HepG2 (cell line): Measurements from ENCODE around the gene CIB1. TPM values are rescaled to one million over a fixed set of nuclear protein-coding genes. Genes with fewer than 3 reads are reported as not detected.
A peak's percentile ranks its signal among the peaks of the same experiment; 100 is the strongest.

ENCODE experiments used
- ARID3A ChIP-seq: IDR thresholded peaks from 2 replicates; pipeline ENCODE4 v1.6.1; 2012; ENCODE audit warnings: low read depth, low read length, improper control_type of control experiment
- ATF3 ChIP-seq: sonication (generic); formaldehyde crosslinking; IDR thresholded peaks from 2 replicates; pipeline ENCODE4 v1.4.0; 2020; ENCODE audit warnings: missing genetic modification reagents
- DZIP1 ChIP-seq: sonication (generic); formaldehyde crosslinking; IDR thresholded peaks from 2 replicates; pipeline ENCODE4 v1.5.0; 2020; ENCODE audit warnings: mild to moderate bottlenecking, missing genetic modification reagents
- SAP130 ChIP-seq: IDR thresholded peaks from 2 replicates; pipeline ENCODE4 v1.6.1; 2016; ENCODE audit warnings: low read depth
- SRY ChIP-seq: sonication (generic); formaldehyde crosslinking; IDR thresholded peaks from 2 replicates; pipeline ENCODE4 v1.8.0; 2022; ENCODE audit warnings: mild to moderate bottlenecking, missing genetic modification reagents
- TCF12 ChIP-seq, 2 experiments: fragments of 450-650 bp in 1 of 2; sonication (generic) in 1 of 2; formaldehyde crosslinking in 1 of 2; IDR thresholded peaks; 2 replicates each; pipeline versions ENCODE4 v1.6.1 to v1.8.0; 2017 to 2022; ENCODE audit warnings: antibody characterized with exemption in 1 of 2, mild to moderate bottlenecking in 1 of 2, missing genetic modification reagents in 1 of 2, moderate library complexity in 1 of 2
- ZBTB43 ChIP-seq: sonication (generic); formaldehyde crosslinking; conservative IDR thresholded peaks from 2 replicates; pipeline ENCODE4 v1.4.0; 2020; ENCODE audit warnings: missing genetic modification reagents
- ZFP1 ChIP-seq: IDR thresholded peaks from 2 replicates; pipeline ENCODE4 v1.6.1; 2016
- ZNF333 ChIP-seq: sonication (generic); formaldehyde crosslinking; IDR thresholded peaks from 2 replicates; pipeline ENCODE4 v1.4.0; 2020; ENCODE audit warnings: mild to moderate bottlenecking, missing genetic modification reagents, borderline replicate concordance
- ZNF557 ChIP-seq: sonication (generic); formaldehyde crosslinking; IDR thresholded peaks from 2 replicates; pipeline ENCODE4 v1.4.0; 2020; ENCODE audit warnings: missing genetic modification reagents
- ZNF567 ChIP-seq: sonication (generic); formaldehyde crosslinking; IDR thresholded peaks from 2 replicates; pipeline ENCODE4 v1.8.1; 2023; ENCODE audit warnings: mild to moderate bottlenecking, missing genetic modification reagents, borderline replicate concordance
- ZNF609 ChIP-seq: sonication (generic); formaldehyde crosslinking; IDR thresholded peaks from 2 replicates; pipeline ENCODE4 v1.4.0; 2020; ENCODE audit warnings: mild to moderate bottlenecking, missing genetic modification reagents, borderline replicate concordance
- ZNF746 ChIP-seq: sonication (generic); formaldehyde crosslinking; IDR thresholded peaks from 2 replicates; pipeline ENCODE4 v1.8.0; 2022; ENCODE audit warnings: mild to moderate bottlenecking, missing genetic modification reagents
- ZNF782 ChIP-seq: sonication (generic); formaldehyde crosslinking; IDR thresholded peaks from 2 replicates; pipeline ENCODE4 v1.4.0; 2020; ENCODE audit warnings: missing genetic modification reagents, mild to moderate bottlenecking, borderline replicate concordance
- ZNF788 ChIP-seq: sonication (generic); formaldehyde crosslinking; IDR thresholded peaks from 2 replicates; pipeline ENCODE4 v1.5.0; 2020; ENCODE audit warnings: mild to moderate bottlenecking, missing genetic modification reagents, borderline replicate concordance
- ZNF839 ChIP-seq: sonication (generic); formaldehyde crosslinking; IDR thresholded peaks from 2 replicates; pipeline ENCODE4 v1.4.0; 2020; ENCODE audit warnings: missing genetic modification reagents, mild to moderate bottlenecking, borderline replicate concordance
- polyA plus RNA-seq, 8 experiments: library from polyadenylated mRNA; depleted of rRNA in 3 of 8; stranded (reverse) in 7 of 8; unstranded in 1 of 8; fragments of >200 nt; fragmentation: Illumina TruSeq in 4 of 8; extraction: Trizol in 4 of 8; gene quantifications; 2 replicates each; pipeline versions ENCODE4 v1.2.1 to v1.2.3, GENCODE V29; 2011 to 2016; ENCODE audit warnings: low read depth in 4 of 8, missing spikeins in 1 of 8, mixed read lengths in 1 of 8; ENCODE audit not compliant: insufficient read depth in 1 of 8
- total RNA-seq, 5 experiments: library from RNA; depleted of rRNA; stranded (reverse); fragments of >200 nt; fragmentation: Illumina TruSeq; extraction: Trizol; gene quantifications; 2 replicates each; pipeline ENCODE4 v1.2.3, GENCODE V29; 2016; ENCODE audit warnings: low read depth in 1 of 5

CIB1 gene
- total and polyA plus RNA-seq, 2 of the 13 experiments (the other 11 are each of a cell fraction or from before 2014, with no cell fraction given): 38.7 to 72.7 TPM

GRCh38 chr15:90233387-90234095, at the start of gene CIB1 (continued):
- TF ChIP-seq ARID3A (no peak), ZBTB43 (CRISPR knock-in tag) (no peak; the same call in 1 of the 2 replicates), SAP130 (CRISPR knock-in tag) (peak; percentile 74), ZNF609 (peak; percentile 44), DZIP1 (CRISPR knock-in tag) (peak; percentile 44; the same call in 1 of the 2 replicates), SRY (CRISPR knock-in tag) (peak; percentile 31), ZNF567 (CRISPR knock-in tag) (no peak), TCF12 (IDR thresholded peaks at IDR 0.05) (no peak), TCF12 (CRISPR knock-in tag; IDR thresholded peaks at IDR 0.05) (peak; percentile 76), ZNF788 (0 out of 2 replicates have a peak, but pooled peaks have one; percentile 22), ZFP1 (CRISPR knock-in tag) (no peak), ZNF782 (CRISPR knock-in tag) (peak; percentile 92; the same call in 1 of the 2 replicates), ZNF746 (CRISPR knock-in tag) (peak; percentile 59; the same call in 1 of the 2 replicates), ZNF839 (CRISPR knock-in tag) (no peak), ZNF557 (0 out of 2 replicates have a peak, but pooled peaks have one; percentile 19), ATF3 (peak; percentile 7; the same call in 1 of the 2 replicates), ZNF333 (CRISPR knock-in tag) (peak; percentile 23; the same call in 1 of the 2 replicates)
